NCI-H1930 (cell line): ENCODE data around the gene ZFY.
"Not testable (repeated sequence)": the region's sequence is repeated elsewhere in the genome, so short reads cannot be mapped to it uniquely, and the experiment has no call there.

Experiments used
- DNase-seq, 2 experiments: peaks; one replicate each; lab custom pipeline; 2025; lab: John Stamatoyannopoulos, UW

Gene ZFY

GRCh38 chrY:2973110-2973751 is 38.0 kb downstream of the ZFY start:
- DNase-seq = no peak

- DNase-seq = no peak
Measured at GRCh38 chrY:2979283-2979682, 44.1 kb downstream of the ZFY start.

DNA sequence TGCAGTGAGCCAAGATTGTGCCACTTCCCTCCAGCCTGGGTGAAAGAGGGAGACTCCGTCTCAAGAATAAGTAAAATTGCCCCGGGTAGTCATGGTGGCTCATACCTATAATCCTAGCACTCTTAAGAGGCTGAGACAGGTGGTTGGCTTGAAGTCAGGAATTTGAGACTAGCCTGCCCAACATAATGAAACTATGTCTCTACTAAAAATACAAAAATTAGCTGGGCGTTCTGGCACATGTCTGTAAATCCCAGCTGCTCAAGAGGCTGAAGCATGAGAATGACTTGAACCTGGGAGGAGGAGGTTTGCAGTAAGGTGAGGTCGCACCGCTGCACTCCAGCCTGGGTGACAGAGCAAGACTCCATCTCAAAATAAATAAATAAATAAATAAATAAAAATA is 49.3 kb downstream of the ZFY start:
- no peak for DNase-seq

DNA sequence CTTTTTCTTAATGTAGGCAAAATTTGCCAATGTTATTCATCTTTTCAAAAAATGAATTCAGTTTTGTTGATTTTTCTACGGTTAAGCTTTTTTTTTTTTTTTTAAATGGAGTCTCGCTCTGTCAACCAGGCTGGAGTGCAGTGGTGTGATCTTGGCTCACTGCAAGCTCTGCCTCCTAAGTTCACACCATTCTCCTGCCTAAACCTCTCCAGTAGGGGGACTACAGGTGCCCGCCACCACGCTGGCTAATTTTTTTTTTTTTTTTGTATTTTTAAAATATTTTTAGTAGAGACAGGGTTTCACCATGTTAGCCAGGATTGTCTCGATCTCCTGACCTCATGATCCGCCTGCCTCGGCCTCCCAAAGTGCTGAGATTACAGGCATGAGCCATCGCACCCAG is 52.0 kb downstream of the ZFY start:
- DNase-seq = not testable (repeated sequence)

- DNase-seq = not testable (repeated sequence)
Measured at GRCh38 chrY:2997369-2997768, 62.2 kb downstream of the ZFY start.

DNA sequence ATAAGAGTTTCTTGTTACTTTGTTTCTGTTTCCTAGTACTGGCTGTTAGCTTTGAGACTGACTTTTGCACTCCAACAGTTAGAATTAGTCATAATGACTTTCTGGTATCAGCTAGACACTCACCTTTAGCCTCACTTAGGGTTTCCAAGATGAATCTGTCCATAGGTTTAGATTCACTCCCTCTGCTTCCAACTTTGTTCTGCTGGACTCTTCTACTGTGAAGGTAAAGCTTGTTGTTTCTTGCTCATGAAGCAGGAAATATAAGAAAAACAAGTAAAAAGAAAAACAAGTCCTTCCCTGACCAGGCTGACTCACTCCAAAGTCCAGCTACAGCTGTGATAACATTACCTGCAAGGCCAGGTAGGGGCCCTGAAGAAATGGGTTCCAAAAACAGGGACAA is 67.0 kb downstream of the ZFY start:
- DNase-seq = no peak

DNA sequence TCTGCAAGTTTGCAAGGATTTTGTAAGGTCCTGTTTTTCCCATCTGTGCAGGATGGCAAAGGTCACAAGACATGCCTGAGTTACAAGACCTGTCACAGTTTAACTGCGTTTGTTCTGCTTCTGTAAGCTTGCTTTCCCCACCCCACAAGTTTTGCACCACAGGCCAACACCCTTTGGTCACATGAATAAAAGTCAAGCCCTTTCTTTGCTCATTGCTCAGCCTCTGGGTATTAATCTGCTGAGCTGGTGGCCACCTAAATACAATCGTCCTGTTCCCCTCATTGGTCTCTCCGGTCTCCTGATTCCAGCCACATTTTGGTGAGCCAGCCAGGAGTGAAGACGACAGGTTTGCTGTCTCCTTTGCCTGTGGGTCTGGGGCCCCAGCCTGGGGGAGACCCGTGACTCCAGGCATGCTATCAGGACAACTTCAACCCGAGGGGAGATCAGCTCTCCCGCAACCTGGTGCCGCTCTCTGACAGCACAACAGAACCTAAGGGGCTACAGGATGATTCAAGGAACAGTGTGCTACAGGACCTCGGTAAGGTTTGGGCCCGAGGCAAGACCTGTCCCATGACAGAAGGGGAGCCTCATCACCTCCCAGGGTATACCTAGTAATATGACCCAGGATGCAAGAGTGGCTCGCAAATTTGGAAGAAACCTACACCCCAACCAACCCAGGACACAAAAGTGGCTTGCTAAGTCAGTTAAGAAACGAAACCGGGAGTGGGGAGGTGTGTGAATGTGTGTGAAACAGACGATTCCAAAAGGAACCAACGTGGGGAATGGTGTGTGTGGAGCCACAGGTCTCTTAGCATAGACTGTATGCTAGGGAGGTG is 67.7 kb downstream of the ZFY start:
- no peak for DNase-seq

DNA sequence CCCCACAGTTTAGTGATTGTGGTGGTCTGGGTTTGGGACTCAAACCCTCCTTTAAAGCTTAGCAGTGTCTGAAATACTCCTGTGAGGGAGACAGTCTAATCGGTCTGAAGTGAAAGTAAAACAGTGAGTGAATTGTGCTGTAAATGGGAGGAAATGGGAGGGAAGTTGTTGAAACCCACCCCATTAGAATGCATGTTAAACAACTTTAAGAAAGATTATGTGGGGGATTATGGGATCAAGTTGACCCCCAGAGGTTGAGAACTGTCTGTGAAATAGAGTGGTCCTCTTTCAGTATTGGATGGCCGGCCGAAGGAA is 68.3 kb downstream of the ZFY start:
- no peak for DNase-seq

GRCh38 chrY:3003846-3004245 is 68.7 kb downstream of the ZFY start:
- no peak for DNase-seq

DNA sequence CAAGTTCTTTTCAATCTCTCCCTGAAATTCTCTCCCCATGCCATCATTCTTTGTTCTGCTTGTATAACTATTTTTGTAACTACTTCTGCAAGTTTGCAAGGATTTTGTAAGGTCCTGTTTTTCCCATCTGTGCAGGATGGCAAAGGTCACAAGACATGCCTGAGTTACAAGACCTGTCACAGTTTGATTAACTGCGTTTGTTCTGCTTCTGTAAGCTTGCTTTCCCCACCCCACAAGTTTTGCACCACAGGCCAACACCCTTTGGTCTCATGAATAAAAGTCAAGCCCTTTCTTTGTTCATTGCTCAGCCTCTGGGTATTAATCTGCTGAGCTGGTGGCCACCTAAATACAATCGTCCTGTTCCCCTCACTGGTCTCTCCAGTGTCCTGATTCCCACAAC is 70.8 kb downstream of the ZFY start:
- not testable (repeated sequence) for DNase-seq

DNA sequence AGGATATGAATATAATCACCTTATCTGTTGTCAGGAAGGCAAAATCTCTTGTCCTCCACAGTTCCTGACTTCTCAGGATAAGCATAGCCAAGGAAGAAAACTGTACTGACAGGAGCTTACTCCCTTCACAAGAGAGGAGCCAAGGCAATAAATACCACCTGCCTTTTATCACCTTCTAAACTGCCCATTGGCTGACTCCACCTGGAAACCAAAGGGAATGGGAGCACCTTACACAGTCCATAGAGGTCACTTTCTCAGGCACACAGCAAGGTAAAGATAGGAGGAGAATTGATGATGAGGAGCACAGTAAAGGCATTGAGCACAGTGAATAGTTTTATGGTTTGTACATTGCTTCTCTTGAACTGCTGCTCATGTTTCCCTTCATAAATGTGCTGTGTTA is 72.8 kb downstream of the ZFY start:
- DNase-seq = no peak

GRCh38 chrY:3012226-3012625 is 77.0 kb downstream of the ZFY start:
- DNase-seq = no peak

DNA sequence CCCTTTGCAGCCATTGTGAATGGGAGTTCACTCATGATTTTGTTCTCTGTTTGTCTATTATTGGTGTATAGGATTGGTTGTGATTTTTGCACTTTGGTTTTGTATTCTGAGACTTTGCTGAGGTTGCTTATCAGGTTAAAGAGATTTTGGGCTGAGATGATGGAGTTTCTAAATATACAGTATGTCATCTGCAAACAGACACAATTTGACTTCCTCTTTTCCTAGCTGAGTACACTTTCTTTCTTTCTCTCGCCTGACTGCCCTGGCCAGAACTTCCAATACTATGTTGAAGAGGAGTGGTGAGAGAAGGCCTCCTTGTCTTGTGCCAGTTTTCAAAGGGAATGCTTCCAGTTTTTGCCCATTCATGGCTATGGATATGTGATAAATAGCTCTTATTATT is 81.4 kb downstream of the ZFY start:
- no peak for DNase-seq

- no peak for DNase-seq
Measured at GRCh38 chrY:3018546-3018945, 83.4 kb downstream of the ZFY start.

- no peak for DNase-seq
Measured at GRCh38 chrY:3019584-3019983, 84.4 kb downstream of the ZFY start.

GRCh38 chrY:3021176-3021575 is 86.0 kb downstream of the ZFY start:
- DNase-seq = no peak

DNA sequence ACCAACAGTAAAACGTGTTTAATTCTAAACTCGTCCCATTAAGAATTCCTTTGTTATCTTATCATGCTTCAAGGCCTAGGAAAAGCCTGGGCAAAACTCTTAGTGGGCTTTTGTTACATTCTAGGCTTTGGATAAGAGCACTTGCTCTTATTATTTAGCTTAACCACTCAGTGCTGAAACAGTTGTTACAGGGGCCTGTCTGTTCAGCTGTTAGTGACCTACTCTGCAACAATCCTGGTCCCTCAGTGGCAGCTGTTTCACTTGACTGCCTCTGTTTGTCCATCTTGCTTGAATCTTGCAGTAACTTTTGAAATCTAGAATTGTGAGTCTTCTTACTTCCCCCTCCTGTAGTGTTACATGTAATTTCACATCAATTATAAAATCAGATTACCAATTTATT is 88.4 kb downstream of the ZFY start:
- DNase-seq = no peak

DNA sequence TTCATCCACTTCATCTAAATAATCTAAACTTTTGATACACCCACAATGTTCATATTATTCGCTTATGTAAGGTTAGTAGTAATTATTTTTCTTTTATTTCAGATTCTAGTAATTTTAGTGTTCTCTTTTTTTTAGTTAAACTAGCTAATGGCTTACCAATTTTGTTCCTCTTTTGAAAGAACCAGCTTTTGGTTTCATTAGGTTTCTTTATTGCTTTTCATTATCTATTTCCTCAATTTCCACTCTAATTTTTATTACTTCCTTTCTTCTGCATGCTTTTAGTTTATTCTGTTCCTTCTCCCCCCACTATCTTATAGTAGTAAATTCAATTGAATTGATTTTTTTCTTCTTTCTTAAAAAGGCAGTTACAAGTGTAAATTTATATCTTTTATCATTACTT is 90.2 kb downstream of the ZFY start:
- no peak for DNase-seq
